Breast epithelium (tissue), 3 donors: ENCODE results near the gene PCDHA3.

Source experiments
- POLR2A ChIP-seq: fragments of 450-650 bp; IDR thresholded peaks from one replicate; pipeline ENCODE4 v1.6.1; 2016; ENCODE audit warnings: antibody characterized with exemption, mild to moderate bottlenecking, moderate library complexity
- TF ChIP-seq, protein P1 (sequence below), 3 donors: fragments of 450-650 bp; IDR thresholded peaks; one replicate each; pipeline ENCODE4 v1.5.1; 2016 to 2017; ENCODE audit warnings: antibody characterized with exemption in 3 of 3, mild to moderate bottlenecking in 3 of 3, moderate library complexity in 3 of 3

DNA sequence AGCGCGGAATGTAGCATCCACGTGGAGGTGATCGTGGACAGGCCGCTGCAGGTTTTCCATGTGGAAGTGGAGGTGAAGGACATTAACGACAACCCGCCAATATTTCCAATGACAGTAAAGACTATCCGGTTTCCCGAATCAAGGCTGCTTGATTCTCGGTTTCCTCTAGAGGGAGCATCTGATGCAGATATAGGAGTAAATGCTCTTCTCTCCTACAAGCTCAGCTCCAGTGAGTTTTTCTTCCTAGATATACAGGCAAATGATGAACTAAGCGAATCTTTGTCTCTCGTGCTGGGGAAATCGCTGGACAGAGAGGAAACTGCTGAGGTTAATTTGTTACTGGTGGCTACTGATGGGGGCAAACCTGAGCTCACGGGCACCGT is 5.6 kb upstream of the PCDHA3 start:
- TF ChIP-seq POLR2A, result no peak
- TF ChIP-seq, protein P1, sequence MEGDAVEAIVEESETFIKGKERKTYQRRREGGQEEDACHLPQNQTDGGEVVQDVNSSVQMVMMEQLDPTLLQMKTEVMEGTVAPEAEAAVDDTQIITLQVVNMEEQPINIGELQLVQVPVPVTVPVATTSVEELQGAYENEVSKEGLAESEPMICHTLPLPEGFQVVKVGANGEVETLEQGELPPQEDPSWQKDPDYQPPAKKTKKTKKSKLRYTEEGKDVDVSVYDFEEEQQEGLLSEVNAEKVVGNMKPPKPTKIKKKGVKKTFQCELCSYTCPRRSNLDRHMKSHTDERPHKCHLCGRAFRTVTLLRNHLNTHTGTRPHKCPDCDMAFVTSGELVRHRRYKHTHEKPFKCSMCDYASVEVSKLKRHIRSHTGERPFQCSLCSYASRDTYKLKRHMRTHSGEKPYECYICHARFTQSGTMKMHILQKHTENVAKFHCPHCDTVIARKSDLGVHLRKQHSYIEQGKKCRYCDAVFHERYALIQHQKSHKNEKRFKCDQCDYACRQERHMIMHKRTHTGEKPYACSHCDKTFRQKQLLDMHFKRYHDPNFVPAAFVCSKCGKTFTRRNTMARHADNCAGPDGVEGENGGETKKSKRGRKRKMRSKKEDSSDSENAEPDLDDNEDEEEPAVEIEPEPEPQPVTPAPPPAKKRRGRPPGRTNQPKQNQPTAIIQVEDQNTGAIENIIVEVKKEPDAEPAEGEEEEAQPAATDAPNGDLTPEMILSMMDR (IDR thresholded peaks at IDR 0.05), result no peak
